HT1080 (cell line): Measurements from ENCODE around the gene TBC1D14. TPM values are rescaled to one million over a fixed set of nuclear protein-coding genes. Genes with fewer than 3 reads are reported as not detected.

Source experiments
- DNase-seq: peaks from one replicate; pipeline ENCODE4 v3.0.0-alpha.2; 2015; ENCODE audit warnings: low read depth
- total RNA-seq: library from RNA; depleted of rRNA; stranded (reverse); fragments of >200 nt; shearing (Covaris generic); gene quantifications from 2 replicates; pipeline ENCODE4 v1.2.3, GENCODE V29; 2014

TBC1D14 gene
- total RNA-seq, 1 experiment from 2014 or later = 50.6 TPM

DNA sequence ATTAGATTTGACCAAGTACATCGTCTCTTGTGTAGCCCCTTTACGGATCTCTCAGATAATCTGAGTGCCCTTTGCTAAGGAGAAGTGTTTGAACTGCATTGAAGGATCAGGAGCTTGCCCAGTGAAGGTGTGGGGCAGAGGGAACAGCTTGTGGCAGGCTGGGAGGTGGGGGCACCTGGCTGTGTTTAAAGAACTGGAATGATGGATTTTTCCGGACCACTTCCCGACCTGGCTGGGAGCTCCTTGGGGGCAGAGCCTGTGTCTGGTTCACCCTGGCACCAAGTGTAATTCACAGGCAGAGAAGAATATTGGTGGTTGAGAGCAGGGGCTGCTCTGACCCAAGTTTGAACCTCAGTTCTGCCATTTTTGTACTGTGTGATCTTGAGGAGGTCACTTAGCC is 18.5 kb downstream of the TBC1D14 start:
- no peak for DNase-seq

DNA sequence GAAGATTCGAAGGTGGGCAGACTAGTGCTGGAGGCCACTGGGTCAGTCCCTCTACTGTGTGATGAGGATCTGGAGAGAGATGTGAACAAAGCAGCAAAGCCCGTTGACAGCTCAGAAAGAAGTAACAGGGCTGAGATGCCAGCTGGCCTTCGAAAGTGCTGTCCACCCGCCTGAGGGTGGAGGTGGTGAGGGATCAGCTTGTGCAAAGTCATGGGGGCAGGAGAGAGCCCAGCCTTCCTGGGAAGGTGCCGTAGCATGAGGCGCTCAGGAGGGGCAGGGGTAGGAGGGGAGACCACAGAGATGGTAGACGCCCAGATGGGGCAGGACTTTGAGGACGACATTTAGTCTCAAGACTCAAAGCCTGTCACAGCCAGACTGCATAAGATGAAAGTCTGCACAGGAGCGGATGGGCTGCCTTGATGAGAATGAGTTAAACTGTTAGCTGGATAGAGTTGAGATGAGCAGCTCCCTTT is 19.7 kb downstream of the TBC1D14 start:
- DNase-seq = no peak

DNA sequence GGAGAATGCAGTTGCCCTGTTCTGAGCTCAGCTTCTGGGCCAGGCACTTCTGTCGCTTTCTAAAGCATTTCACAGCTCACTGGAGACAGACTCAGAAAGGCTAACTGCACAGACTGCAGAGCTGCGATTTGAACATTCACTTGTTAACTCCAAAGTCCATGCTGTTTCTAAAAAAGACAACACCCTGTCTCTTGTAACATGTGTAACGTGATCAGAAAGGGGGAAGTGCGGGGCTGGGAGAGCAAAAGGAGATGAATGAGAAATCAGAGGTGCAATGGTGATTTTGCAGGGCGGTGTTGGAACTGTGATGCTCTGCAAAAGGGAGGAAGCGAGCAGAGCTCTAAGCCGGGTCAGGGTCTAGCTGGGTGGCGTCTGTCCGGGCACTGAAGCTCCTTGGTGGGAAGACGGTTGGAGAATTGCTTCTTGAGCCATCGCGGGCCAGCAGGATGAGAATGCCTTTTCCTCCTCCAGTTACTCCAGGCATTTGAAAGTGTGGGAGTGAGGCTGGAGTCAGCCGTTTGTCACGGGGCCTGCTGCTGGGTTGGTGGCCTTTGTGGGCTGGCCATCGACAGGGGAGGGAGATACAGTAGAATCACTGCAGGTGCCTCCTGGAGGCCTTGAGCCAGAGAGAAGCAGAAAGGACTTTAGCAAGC is 20.3 kb downstream of the TBC1D14 start:
- DNase-seq = no peak

DNA sequence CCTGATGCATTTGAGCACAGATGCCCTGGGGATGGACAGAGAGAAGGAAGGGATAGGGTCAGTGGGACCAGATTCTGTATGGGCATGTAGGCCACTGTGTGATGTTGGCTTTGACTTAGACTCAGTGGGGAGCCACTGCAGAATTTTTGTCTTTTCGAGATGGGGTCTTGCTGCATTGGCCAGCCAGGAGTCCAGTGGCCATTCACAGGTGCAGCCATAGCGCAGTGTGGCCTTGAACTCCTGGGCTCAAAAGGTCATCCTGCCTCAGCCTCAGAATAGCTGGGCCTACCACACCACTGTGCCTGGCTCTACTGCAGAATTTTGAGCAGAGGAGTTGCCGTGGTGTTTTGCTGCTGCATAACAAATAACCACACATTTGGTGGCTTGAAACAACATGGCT is 22.8 kb downstream of the TBC1D14 start:
- DNase-seq = no peak

DNA sequence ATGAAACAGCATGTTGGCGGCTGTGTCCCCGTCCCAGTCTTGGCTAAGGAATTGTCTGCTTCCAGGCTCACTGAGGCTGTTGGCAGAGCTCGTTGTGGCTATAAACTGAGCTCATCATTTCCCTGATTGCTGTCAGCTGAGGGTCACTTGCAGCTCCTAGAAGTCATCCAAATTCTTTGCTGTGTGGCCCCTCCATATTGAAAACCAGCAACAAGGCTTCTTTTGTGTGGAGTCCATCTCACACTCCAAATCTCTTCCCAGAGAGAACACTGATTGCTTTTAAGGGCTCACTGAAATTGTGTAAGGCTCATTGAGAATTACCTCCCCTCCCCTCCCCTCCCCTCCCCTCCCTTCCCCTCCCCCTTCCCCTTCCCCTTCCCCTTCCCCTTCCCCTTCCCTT is 23.3 kb downstream of the TBC1D14 start:
- DNase-seq = no peak

DNA sequence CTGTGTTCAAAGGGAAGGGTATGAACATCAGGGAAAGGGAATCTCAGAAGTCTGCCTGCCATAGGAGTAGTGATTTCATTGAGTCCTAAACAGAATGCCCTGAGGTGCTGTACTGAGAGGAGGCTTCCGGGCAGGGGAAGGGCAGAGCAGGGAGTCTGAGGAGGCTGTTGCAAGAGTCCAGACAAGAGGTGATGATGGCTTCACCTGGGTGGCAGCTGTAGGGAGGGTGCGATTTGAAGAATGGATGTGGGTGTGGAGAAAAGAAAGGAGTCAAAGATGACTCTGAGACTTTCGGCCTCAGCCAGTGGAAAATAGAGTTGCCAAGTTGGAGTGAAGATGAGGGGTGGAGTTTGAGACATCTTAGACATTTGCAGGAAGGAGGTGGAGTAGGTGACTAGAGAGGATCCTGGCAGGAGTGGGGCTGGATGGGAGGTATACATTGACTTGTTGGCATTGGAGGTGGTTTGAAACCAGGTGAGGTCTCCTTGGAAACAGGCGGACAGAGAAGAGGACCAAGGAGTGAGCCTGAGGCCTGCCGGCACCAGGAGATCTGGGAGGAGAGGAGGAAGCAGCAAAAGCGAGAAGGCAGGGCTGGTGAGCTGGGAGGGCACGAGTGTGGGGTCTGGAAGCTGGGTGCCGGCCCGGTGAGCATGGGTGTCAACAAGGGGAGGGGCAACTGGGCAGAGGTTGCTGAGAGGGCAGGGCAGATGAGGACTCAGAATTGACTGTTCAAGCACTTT is 24.2 kb downstream of the TBC1D14 start:
- no peak for DNase-seq

DNA sequence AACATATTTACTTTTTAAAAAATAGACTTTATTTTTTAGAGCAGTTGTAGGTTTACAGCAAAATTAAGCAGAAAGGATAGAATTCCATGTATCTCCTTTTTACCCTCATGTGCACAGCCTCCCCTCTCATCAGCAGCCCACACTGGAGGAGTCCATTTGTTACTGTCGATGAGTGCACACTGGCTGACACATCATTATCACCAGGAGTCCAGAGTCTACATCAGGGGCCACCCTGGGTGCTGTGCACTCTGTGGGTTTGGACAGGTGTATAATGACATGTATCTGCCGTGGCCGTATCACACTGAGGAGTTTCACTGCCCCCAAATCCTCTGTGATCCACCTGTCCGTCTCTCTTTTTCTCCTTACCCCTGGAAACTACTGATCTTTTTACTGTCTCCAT is 26.3 kb downstream of the TBC1D14 start:
- DNase-seq = no peak

DNA sequence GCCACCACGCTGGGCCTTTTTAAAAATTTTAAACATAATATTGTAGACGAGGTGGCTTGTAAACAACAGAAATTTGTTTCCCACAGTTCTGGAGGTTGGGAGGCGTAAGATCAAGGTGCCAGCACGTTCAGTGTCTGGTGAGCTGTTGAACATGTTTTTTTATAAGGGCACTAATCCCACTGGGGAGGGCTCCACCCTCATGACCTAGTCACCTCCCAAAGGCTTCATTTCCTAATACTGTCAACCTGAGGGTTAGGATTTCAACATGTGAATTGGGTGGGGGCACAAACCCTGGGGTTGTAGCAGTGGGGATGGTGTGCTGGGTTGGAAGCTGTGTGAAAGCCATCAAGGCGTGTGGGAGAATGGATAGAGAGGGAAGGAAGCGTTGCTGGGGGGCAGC is 27.6 kb downstream of the TBC1D14 start:
- no peak for DNase-seq

DNA sequence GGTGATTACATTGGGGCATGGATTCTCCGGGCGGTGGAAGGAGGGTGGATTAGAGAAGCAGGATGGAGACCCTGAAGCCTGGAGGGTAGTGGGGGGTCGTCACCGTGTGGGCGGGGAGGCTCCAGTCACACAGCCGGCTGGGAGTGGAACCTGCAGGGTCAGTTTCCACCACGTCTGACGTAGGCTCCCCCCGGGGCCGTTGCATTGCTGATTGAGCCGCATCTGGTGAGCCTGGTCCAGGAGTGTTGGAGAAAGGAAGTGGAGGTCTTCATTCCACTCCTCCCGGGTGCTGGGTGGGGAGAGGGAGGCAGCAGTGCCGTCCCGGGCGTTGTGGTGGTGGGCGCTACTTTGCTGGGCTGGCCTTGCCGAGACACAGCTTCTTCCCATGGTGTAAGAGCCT is 28.1 kb downstream of the TBC1D14 start:
- no peak for DNase-seq

DNA sequence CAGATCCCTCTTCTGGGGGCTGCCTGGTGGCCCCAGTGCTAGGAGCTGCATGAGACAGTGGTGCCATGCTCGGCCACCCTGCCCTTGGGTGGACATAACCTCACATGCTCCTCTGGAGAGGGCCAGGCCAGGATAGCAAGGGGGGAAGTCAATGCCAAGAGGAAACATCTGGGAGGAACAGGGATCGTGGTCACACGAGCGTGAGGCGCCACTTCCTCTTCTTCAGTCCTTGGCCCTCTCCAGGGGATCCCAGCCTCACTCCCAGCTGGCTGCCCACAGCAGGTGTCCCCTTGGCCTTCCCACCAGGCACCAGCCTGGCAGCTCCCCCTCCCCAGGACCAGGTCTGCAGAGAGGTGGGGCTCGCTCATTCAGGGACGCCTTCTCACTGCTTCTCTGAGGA is 28.6 kb downstream of the TBC1D14 start:
- DNase-seq = peak; percentile 56

DNA sequence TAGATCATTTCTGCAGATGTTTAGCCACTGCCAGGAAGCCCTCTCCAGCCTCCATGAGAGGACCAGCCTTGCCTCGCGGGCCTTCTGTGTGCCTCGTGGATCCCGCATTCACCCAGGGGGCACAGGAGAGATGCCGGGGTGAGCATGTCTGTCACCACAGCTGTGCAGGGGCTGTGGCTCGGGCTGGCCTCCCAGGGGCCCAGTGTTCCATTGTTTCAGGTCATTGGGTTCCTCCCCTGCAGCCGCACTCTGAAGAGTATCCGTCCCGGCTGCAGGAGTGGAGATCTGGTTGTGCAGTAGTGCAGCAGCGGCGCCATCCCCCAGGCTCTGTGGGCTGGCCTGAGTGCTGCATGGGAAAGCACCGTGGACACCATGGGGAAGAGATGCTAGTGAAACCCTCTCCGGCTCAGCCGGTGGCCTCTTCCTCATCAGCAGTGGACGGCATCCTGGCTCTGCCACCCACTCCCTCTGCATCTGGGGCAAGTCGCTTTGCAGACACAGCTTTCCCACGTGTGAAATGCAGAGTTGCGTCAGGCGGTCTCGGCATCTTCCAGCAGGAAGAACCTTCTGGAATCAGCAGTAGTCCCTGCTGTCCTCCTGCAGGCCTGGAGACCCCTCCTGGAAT is 29.1 kb downstream of the TBC1D14 start:
- DNase-seq = no peak

DNA sequence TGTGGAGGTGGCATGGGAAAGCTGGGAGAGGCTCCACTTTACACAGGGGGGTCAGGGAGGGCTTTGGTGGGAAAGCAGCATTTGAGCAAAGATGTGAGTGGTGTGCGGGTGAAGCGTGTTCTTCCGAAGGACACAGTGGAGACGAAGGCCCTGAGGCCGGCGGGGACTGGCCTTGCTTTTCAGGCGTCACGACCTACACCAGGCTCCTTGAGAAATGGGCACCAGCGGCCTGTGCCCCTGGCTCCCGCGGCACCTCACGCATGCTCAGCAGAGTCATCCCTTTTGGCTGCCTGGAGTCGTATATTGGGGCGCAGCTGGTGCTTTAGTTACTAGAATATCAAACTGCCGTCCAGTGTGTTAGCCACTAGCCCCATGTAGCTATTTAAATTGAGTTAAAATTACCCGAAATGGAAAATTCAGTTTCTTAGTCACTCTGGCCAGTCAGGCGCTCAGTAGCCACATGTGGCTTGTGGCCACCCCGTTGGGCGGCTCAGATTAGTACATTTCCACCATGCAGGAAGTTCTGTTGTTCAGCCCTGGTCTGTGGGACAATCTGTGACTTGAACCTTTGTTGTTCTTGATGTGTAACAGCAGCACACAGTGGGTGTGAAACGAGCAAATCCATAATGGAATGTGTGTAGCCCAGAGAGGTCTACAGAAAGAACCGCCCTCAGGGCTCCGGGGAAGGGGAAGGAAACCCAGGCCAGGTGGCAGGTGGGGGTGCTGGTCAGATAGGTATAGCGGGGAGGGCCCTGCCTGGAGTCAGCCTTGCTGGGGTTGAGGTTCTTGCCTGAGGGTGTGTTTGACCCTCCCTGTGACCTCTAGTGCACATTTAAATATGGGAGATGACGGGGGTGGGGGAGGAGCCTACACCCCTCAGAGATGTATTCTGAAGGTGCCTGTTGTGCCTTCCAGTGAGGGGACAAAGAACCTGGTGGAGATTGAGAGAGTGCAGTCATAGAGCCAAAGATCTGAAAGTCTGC is 30.4 kb downstream of the TBC1D14 start:
- DNase-seq = no peak

DNA sequence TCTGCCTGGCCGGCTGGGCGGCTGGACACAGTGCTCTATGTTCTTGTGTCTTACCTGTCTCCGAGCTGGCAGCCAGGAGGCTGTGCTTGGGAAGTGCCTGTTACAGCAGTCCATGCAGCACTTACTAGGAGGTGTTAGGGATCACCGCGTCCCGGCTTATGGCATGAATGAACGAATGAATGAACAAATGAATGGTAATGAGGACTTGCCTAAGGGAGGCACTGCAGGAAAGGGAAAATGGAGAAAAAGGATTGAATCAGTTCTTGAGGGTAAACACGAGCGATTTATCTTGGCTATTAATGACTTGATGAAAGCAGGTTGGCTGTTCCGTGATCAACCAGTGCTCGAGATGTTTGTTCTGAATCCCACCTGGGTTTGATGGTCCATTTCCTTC is 31.1 kb downstream of the TBC1D14 start:
- no peak for DNase-seq

DNA sequence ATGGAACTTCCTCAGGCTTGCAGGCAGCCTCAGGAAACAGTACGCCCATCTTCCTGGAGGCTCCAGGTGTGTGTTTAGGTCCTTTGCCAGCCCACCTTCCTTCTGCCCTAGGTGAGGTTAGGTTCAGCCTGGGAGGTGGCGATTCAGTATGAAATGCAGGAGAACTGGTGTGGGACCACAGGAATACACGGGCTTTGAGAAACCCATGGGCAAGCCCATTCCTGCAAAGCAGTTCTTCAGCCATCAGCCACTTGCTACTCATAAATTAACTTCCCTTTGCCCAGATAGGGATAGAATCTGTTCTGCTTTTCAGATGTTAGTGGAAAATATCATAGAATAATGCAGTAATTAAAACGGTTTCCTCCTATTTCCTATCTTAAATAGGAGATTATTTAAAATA is 32.2 kb downstream of the TBC1D14 start:
- no peak for DNase-seq

DNA sequence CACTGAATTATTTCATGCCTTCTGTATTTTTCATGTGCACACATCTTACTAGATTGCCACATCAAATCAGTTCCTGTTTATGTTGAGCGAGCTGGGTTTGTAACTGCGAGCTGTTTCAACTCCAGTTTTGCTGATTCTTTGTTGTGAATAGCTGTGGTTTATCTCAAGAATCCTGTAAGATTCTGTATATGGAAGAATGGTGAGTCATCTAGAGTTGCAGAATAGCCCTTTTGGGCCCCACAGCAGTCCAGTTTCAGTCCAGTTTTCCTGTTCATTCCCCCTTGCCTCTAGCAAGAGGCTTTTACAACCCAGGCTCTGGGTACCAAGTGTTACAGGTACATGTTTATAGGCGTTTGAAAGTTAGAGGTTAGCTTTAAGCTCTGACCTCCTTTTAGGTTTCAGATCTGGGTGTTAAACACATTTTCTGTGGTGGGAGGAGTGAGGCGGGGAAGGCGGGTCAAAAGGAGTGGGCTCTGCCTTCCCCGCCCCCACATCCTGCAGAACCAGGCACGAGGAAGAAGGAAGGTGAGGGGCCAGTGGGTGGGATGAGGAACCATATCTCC is 32.7 kb downstream of the TBC1D14 start:
- DNase-seq = peak; percentile 91

DNA sequence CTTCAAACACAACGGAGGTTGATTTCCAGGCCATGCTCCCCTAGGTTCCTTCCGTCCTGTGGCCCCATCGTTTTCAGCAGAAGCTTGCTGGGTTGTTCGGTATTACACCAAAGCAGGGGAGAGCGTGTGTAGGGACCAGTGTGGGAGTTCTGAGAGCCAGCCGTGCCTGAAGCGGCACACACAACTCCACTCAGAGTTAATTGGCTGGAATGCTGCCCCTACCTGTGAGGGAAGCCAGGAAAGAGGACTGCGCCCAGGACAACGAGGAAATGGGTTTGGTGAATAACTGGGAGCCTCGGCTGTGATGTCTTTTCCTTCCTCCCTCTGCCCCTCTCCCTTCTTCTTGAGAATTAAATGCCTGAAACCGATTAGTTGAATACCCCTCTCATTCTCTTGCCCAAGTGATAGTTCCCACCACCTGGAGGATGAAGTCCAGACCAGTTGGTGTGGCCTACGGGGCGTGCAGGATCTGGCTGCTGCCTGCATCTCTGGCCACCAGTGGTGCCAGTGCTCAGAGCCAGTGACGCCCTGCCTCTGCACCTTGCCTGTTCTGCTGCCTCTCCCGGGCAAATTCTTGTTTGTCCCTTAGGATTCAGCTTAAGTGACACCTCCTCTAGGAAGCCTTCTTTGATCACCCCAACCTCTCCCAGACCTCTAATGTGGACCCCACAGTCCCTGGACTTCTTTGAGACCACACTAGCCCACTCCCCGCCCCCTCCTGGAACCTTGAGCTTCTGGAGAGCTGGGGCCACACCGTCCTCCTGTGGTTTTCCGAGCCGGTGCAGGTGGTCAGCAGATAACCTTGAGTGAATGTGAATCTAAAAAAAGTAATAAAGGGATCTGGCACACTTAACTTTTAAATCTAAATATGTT is 33.6 kb downstream of the TBC1D14 start:
- DNase-seq = no peak

DNA sequence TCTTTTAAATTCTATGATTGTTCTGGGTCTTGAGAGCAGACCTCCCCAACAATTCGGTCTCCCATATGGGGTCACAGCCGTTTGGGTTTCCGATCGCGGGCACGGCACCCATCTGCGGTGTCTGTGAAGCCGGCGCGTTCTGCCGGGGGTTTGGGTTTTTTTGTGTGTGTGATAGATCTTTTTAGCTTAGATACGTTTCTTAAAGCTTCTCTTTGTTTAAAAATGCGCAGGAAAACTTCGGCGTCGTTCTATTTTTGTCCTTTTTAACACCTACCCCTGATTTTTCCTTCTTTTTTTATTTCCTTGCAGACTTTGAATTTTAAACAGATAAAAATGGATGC is 34.2 kb downstream of the TBC1D14 start:
- no peak for DNase-seq

DNA sequence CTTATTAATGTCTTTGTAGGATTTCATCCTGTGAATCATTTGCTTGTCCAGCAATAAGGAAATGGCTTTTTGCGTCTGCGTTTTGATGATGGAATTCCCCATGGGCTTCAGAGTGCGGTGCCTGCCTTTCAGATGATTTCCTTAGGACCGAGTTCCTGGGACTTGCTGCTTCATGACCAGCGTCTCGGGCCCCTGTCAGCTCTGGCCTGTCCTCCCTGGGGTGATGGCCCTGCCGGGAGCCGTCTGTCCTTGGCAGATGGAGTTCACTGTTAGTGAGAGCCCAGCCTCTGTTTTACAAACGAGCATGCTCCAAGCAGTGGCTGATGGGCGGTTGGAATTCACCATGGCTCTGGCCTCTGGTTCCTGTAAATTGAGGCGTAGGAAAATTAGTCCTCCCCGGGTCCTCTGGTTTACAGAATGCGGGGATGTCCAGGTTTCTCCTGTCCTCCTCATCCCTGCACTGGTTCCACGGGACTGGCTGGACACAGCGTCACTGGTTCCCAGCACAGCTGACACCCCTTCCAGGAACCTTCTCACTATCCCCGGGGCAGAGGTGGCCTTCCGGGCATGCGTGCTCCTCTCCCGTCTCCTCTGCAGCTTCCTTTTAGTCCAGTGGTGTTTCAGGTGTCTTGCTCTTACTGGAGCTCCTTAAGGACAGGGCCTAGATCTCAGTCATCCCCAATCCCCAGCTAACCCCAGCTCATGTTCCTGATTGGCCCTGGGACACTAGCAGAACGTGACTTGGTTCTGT is 34.9 kb downstream of the TBC1D14 start:
- no peak for DNase-seq

DNA sequence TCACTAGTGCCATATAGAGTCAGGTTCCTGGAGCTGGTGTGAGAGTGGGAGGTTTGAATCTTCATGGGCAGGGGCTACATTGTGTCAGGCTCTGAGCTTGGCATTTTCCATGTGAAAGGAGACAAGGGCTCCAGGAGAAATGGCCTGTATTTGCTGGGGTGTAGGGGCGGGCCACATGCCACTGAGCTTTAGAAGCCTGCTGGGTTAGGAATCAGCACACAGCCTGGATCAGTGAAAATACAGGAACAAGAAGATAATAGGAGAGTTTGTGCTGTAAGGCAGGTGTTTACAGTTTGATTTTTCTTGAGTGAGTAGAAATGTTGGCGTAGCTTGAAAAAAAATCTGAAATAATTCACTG is 35.4 kb downstream of the TBC1D14 start:
- no peak for DNase-seq

DNA sequence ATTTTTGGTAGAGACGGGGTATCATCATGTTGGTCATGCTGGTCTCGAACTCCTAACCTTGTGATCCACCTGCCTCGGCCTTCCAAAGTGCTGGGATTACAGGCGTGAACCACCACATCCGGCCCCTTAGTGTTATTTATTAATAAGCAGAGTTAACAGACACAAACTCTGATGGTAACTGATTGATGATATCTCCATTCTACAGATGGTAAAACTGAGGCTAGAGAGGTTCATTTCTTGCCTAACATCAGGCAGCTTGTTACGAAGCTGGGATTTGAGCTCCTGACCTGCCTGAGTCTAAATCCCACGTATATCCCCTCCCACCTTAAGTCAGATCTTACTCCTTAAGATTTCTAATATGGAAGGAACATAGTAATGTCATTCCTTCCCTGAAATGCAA is 36.9 kb downstream of the TBC1D14 start:
- no peak for DNase-seq
